Panc1 (cell line): Measurements from ENCODE around the gene ADGRL3.

Experiments used
- CTCF ChIP-seq: fragments of 450-650 bp; IDR thresholded peaks from 2 replicates; pipeline ENCODE4 v1.5.1; 2017; ENCODE audit warnings: mild to moderate bottlenecking
- POLR2AphosphoS5 ChIP-seq: IDR thresholded peaks from 2 replicates; pipeline ENCODE4 v1.6.1; 2012; ENCODE audit warnings: mild to moderate bottlenecking, low read depth, low read length, moderate library complexity
- SIN3A ChIP-seq: IDR thresholded peaks from 2 replicates; pipeline ENCODE4 v1.6.1; 2012; ENCODE audit warnings: low read depth, mild to moderate bottlenecking, low read length, moderate library complexity, borderline replicate concordance; ENCODE audit not compliant: insufficient read depth
- TCF7L2 ChIP-seq: IDR thresholded peaks from 2 replicates; pipeline ENCODE4 v1.6.1; 2011; ENCODE audit warnings: mild to moderate bottlenecking, low read depth, low read length, inconsistent platforms

GRCh38 chr4:61359301-61359700 lies 159.2 kb downstream of the ADGRL3 start:
- TF ChIP-seq POLR2AphosphoS5 = no peak
- TF ChIP-seq SIN3A = no peak
- TF ChIP-seq CTCF = no peak
- TF ChIP-seq TCF7L2 = no peak
